GM12878 (cell line): ENCODE results near the gene SPATA16.

Experiments used
- GATAD2B ChIP-seq: fragments of 450-650 bp; conservative IDR thresholded peaks from 2 replicates; pipeline ENCODE4 v1.6.1; 2017; ENCODE audit warnings: low read depth, mild to moderate bottlenecking, moderate library complexity
- KAT2A ChIP-seq: conservative IDR thresholded peaks from 2 replicates; pipeline ENCODE4 v1.6.1; 2011; ENCODE audit warnings: low read depth, low read length; ENCODE audit not compliant: control insufficient read depth
- POLR2A ChIP-seq: IDR thresholded peaks from 2 replicates; pipeline ENCODE4 v1.6.1; 2011; ENCODE audit warnings: low read depth, mild to moderate bottlenecking, low read length
- POLR2AphosphoS2 ChIP-seq: IDR thresholded peaks from 2 replicates; pipeline ENCODE4 v1.6.1; 2011; ENCODE audit warnings: low read depth, mild to moderate bottlenecking, low read length, improper control_type of control experiment, moderate library complexity
- REST ChIP-seq: IDR thresholded peaks from 2 replicates; pipeline ENCODE4 v1.6.1; 2012; ENCODE audit warnings: mild to moderate bottlenecking, low read depth, low read length
- ZZZ3 ChIP-seq: IDR thresholded peaks from 2 replicates; pipeline ENCODE4 v1.6.1; 2011; ENCODE audit warnings: low read depth; ENCODE audit not compliant: control insufficient read depth, insufficient read length

GRCh38 chr3:172853005-172853404 lies 288.0 kb downstream of the SPATA16 start:
- TF ChIP-seq POLR2A (no peak), REST (no peak), KAT2A (no peak), POLR2AphosphoS2 (no peak), GATAD2B (no peak), ZZZ3 (no peak)
